Sigmoid colon (tissue), 4 donors: ENCODE data around the gene PIGO.

ENCODE experiments used
- POLR2A ChIP-seq, 2 donors: fragments of 450-650 bp; IDR thresholded peaks; one replicate each; pipeline ENCODE4 v1.6.1; 2016; ENCODE audit warnings: antibody characterized with exemption in 2 of 2, mild to moderate bottlenecking in 2 of 2, moderate library complexity in 2 of 2
- POLR2AphosphoS5 ChIP-seq, 4 donors: sonication (generic); formaldehyde crosslinking; IDR thresholded peaks; one replicate each; pipeline ENCODE4 v1.6.1; 2017; ENCODE audit warnings: antibody characterized with exemption in 4 of 4

GRCh38 chr9:35105126-35105525 is 8.7 kb upstream of the PIGO start:
- TF ChIP-seq POLR2AphosphoS5 (IDR thresholded peaks at IDR 0.05) (no peak), POLR2A (IDR thresholded peaks at IDR 0.05) (no peak)
